Neural cell (in vitro differentiated cells): ENCODE data around the gene PAX2. TPM values are rescaled to one million over a fixed set of nuclear protein-coding genes. Genes with fewer than 3 reads are reported as not detected.

Experiments
- H2AFZ ChIP-seq: fragments of 200-600, 300-800 bp; sonication (generic), shearing (Covaris generic); 2 replicates; pipeline ENCODE4 v1.6.0; 2014; ENCODE audit warnings: low read depth, mild to moderate bottlenecking, antibody characterized with exemption, low read length, moderate library complexity
- H3F3A ChIP-seq: fragments of 200-600 bp; shearing (Covaris generic); 2 replicates; pipeline ENCODE4 v1.6.1; 2016; ENCODE audit warnings: mild to moderate bottlenecking, moderate library complexity, mixed read lengths, antibody characterized with exemption, low read length; ENCODE audit not compliant: insufficient read depth, poor library complexity, severe bottlenecking
- H3K27ac ChIP-seq: fragments of 200-600, 300-800 bp; sonication (generic), shearing (Covaris generic); 2 replicates; pipeline ENCODE4 v1.5.1; 2014; ENCODE audit warnings: mild to moderate bottlenecking, low read length, moderate library complexity
- H3K27me3 ChIP-seq: fragments of 300-800, 200-600 bp; sonication (generic), shearing (Covaris generic); 2 replicates; pipeline ENCODE4 v1.6.0; 2014; ENCODE audit warnings: mild to moderate bottlenecking, low read depth, low read length, moderate library complexity; ENCODE audit not compliant: insufficient read depth
- H3K36me3 ChIP-seq: fragments of 300-800, 200-600 bp; sonication (generic), shearing (Covaris generic); 2 replicates; pipeline ENCODE4 v1.5.1; 2014; ENCODE audit warnings: mild to moderate bottlenecking, antibody characterized with exemption, low read length, moderate library complexity; ENCODE audit not compliant: insufficient read depth
- H3K4me2 ChIP-seq: fragments of 300-800, 200-600 bp; sonication (generic), shearing (Covaris generic); 2 replicates; pipeline ENCODE4 v1.6.0; 2014; ENCODE audit warnings: mild to moderate bottlenecking, low read length
- H3K4me3 ChIP-seq: fragments of 300-800, 200-600 bp; sonication (generic), shearing (Covaris generic); 2 replicates; pipeline ENCODE4 v1.5.1; 2014; ENCODE audit warnings: mild to moderate bottlenecking, low read length, moderate library complexity
- H3K79me2 ChIP-seq: fragments of 200-600 bp; shearing (Covaris generic); replicated peaks from 2 replicates; pipeline ENCODE4 v1.6.0; 2014; ENCODE audit warnings: mild to moderate bottlenecking, low read length, moderate library complexity; ENCODE audit not compliant: insufficient read depth
- H3K9ac ChIP-seq: fragments of 300-800, 200-600 bp; sonication (generic), shearing (Covaris generic); 2 replicates; pipeline ENCODE4 v1.6.1; 2016; ENCODE audit warnings: mild to moderate bottlenecking, low read length, mixed read lengths
- H3K9me2 ChIP-seq: fragments of 200-600 bp; shearing (Covaris generic); 2 replicates; pipeline ENCODE4 v1.6.1; 2016; ENCODE audit warnings: mild to moderate bottlenecking, low read length, mixed read lengths; ENCODE audit not compliant: insufficient read depth
- H3K9me3 ChIP-seq: fragments of 200-600, 300-800 bp; sonication (generic), shearing (Covaris generic); 2 replicates; pipeline ENCODE4 v1.6.1; 2016; ENCODE audit warnings: mild to moderate bottlenecking, mixed run types, low read length, moderate library complexity, mixed read lengths
- H4K20me1 ChIP-seq: fragments of 200-600 bp; shearing (Covaris generic); 2 replicates; pipeline ENCODE4 v1.6.1; 2016; ENCODE audit warnings: mild to moderate bottlenecking, mixed run types; ENCODE audit not compliant: insufficient read depth
- EP300 ChIP-seq: fragments of 450-650 bp; conservative IDR thresholded peaks from 2 replicates; pipeline ENCODE4 v1.6.1; 2014; ENCODE audit warnings: antibody characterized with exemption, mild to moderate bottlenecking, moderate library complexity; ENCODE audit not compliant: poor library complexity, severe bottlenecking
- EZH2 ChIP-seq: fragments of 200-600, 300-800 bp; shearing (Covaris generic), sonication (generic); IDR thresholded peaks from 2 replicates; pipeline ENCODE4 v1.6.1; 2014; ENCODE audit warnings: antibody characterized with exemption, low read length, borderline replicate concordance, mild to moderate bottlenecking; ENCODE audit not compliant: insufficient read depth, poor library complexity, severe bottlenecking
- MXI1 ChIP-seq: fragments of 450-650 bp; conservative IDR thresholded peaks from 2 replicates; pipeline ENCODE4 v1.6.1; 2014; ENCODE audit warnings: antibody characterized with exemption, mild to moderate bottlenecking; ENCODE audit not compliant: poor library complexity, severe bottlenecking
- POLR2AphosphoS5 ChIP-seq: IDR thresholded peaks from 2 replicates; pipeline ENCODE4 v1.6.1; 2012
- RAD21 ChIP-seq: fragments of 450-650 bp; conservative IDR thresholded peaks from 2 replicates; pipeline ENCODE4 v1.6.1; 2014; ENCODE audit warnings: antibody characterized with exemption, mild to moderate bottlenecking, moderate library complexity
- SMC3 ChIP-seq: fragments of 450-650 bp; conservative IDR thresholded peaks from 2 replicates; pipeline ENCODE4 v1.6.1; 2014; ENCODE audit warnings: antibody characterized with exemption, mild to moderate bottlenecking, moderate library complexity; ENCODE audit not compliant: poor library complexity
- TAF1 ChIP-seq: IDR thresholded peaks from 2 replicates; pipeline ENCODE4 v1.6.1; 2012; ENCODE audit warnings: low read depth
- polyA plus RNA-seq: library from polyadenylated mRNA; depleted of rRNA; stranded (reverse); fragments of >200 nt; gene quantifications from 2 replicates; pipeline ENCODE4 v1.2.3, GENCODE V29; 2014
- TF ChIP-seq, protein P1 (sequence below): IDR thresholded peaks from 2 replicates; pipeline ENCODE4 v1.6.1; 2012; ENCODE audit warnings: borderline replicate concordance
- TF ChIP-seq, protein P2 (sequence below): fragments of 450-650 bp; IDR thresholded peaks from 2 replicates; pipeline ENCODE4 v1.5.1; 2014; ENCODE audit warnings: antibody characterized with exemption, mild to moderate bottlenecking, moderate library complexity; ENCODE audit not compliant: poor library complexity, severe bottlenecking

PAX2 gene
- polyA plus RNA-seq, 1 donor from 2014 or later, result not detected

DNA sequence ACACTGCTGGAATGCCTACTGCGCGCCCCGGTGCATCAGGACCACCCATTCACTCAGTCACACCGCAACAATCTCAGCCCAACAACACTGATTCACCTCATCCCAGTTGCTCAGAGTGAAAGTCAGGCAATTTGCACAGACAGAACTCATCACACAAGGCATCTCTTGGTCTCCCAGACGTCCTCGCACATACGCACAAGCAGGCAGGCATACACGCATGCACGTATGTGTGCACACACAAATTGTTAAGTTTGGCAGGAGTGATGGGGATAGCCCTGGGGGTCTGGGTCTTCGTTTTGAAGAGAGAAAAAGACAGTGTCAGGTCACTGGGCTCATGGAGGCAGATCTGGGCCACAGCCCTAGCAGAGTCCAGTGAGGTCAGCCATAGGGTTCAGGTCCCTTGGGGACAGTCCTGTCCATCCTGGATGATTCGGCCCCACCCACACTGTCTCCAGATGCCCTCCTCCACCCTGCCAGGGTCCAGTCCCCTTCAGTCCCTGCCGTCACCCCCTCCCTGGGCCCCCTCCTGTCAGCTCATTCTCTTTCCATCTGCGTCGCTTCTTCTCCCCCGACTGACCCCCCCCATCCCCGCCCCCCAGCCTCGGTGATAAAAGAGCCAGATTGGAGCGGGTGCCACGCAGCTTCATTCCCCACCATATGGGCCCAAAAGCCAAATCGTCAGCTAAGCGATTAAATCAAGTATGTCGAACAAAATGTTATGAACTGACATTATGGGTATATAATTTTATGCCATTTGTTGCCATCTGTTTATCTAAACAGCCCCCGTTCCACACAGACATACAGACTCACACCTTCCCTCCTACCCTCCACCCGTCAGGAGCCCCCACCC, 118.9 kb downstream of the PAX2 start:
- Histone ChIP-seq H3K9ac (no peak overlapping the region), H3K27ac (no peak overlapping the region), H3K9me3 (no peaks in the 10 kb centered on the region), H3K4me3 (no peak overlapping the region), H3K9me2 (no peaks in the 10 kb centered on the region), H3K79me2 (no peaks in the 10 kb centered on the region), H3K27me3 (peaks cover 75% of the 10 kb centered on the region), H3K36me3 (no peaks in the 10 kb centered on the region), H4K20me1 (no peaks in the 10 kb centered on the region), H3K4me2 (no peak overlapping the region), H2AFZ (no peak overlapping the region), H3F3A (no peaks in the 10 kb centered on the region)
- TF ChIP-seq, protein P1, sequence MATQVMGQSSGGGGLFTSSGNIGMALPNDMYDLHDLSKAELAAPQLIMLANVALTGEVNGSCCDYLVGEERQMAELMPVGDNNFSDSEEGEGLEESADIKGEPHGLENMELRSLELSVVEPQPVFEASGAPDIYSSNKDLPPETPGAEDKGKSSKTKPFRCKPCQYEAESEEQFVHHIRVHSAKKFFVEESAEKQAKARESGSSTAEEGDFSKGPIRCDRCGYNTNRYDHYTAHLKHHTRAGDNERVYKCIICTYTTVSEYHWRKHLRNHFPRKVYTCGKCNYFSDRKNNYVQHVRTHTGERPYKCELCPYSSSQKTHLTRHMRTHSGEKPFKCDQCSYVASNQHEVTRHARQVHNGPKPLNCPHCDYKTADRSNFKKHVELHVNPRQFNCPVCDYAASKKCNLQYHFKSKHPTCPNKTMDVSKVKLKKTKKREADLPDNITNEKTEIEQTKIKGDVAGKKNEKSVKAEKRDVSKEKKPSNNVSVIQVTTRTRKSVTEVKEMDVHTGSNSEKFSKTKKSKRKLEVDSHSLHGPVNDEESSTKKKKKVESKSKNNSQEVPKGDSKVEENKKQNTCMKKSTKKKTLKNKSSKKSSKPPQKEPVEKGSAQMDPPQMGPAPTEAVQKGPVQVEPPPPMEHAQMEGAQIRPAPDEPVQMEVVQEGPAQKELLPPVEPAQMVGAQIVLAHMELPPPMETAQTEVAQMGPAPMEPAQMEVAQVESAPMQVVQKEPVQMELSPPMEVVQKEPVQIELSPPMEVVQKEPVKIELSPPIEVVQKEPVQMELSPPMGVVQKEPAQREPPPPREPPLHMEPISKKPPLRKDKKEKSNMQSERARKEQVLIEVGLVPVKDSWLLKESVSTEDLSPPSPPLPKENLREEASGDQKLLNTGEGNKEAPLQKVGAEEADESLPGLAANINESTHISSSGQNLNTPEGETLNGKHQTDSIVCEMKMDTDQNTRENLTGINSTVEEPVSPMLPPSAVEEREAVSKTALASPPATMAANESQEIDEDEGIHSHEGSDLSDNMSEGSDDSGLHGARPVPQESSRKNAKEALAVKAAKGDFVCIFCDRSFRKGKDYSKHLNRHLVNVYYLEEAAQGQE, result no peak
- TF ChIP-seq MXI1, result no peak
- TF ChIP-seq POLR2AphosphoS5, result no peak
- no peak for TF ChIP-seq EZH2

DNA sequence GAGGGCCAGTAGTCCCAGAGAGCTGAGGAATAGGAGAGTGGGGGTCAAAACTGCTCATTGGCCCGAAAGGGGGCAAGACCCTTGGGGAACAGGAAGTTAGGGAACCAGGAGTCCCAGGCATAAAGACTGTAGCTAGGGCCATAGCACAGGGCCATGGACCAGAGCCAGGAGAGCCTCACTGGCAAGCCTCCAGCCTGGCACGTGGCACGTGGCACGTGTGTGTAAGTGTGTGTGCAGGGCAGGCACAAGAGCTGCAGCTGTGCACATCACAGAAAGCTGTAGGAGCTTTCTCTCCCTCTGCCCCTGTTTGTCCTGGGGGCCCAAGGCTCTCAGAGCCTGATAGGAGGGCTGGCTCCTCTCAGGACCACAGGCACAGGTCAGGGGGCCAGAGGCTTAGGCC, 119.6 kb downstream of the PAX2 start:
- no peaks in the 10 kb centered on the region for H3K9me3 ChIP-seq
- H3K4me2 ChIP-seq, result no peak overlapping the region
- no peaks in the 10 kb centered on the region for H3K36me3 ChIP-seq
- H3K27me3 ChIP-seq, result peaks cover 71% of the 10 kb centered on the region
- H3K4me3 ChIP-seq, result no peak overlapping the region
- no peaks in the 10 kb centered on the region for H3K79me2 ChIP-seq
- H4K20me1 ChIP-seq, result no peaks in the 10 kb centered on the region
- no peak overlapping the region for H3K9ac ChIP-seq
- H2AFZ ChIP-seq, result no peak overlapping the region
- no peak overlapping the region for H3K27ac ChIP-seq
- H3F3A ChIP-seq, result no peaks in the 10 kb centered on the region
- H3K9me2 ChIP-seq, result no peaks in the 10 kb centered on the region
- no peak for TF ChIP-seq EZH2
- no peak for TF ChIP-seq TAF1

DNA sequence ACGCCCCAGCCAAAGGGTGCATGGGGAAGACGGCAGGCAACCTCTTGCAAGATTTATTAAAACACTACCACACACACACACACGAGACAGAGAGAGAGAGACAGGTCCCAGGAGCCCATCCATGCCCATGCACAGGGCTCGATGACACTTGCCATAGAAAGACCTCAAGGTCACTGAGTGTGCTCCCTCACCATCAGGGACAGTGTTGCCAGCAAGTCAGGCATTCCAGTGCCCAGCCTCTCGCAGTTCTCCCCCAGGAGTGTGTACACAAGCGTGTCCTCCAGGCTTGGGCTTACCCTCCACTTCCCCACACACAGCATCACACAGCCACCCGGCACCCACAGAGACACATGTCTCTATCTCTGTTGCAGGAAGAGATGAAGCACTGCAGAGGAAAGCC, 120.6 kb downstream of the PAX2 start:
- H3K27me3 ChIP-seq, result peaks cover 64% of the 10 kb centered on the region
- H3K9ac ChIP-seq, result no peak overlapping the region
- no peak overlapping the region for H3K4me2 ChIP-seq
- H3K9me3 ChIP-seq, result no peaks in the 10 kb centered on the region
- H3F3A ChIP-seq, result no peaks in the 10 kb centered on the region
- no peaks in the 10 kb centered on the region for H3K36me3 ChIP-seq
- no peak overlapping the region for H3K4me3 ChIP-seq
- H2AFZ ChIP-seq, result no peak overlapping the region
- H3K79me2 ChIP-seq, result no peaks in the 10 kb centered on the region
- no peaks in the 10 kb centered on the region for H3K9me2 ChIP-seq
- TF ChIP-seq, protein P1, result no peak
- TF ChIP-seq POLR2AphosphoS5 (no peak), TAF1 (no peak), SMC3 (no peak), EZH2 (no peak), EP300 (no peak), MXI1 (no peak), RAD21 (no peak)
- TF ChIP-seq, protein P2, sequence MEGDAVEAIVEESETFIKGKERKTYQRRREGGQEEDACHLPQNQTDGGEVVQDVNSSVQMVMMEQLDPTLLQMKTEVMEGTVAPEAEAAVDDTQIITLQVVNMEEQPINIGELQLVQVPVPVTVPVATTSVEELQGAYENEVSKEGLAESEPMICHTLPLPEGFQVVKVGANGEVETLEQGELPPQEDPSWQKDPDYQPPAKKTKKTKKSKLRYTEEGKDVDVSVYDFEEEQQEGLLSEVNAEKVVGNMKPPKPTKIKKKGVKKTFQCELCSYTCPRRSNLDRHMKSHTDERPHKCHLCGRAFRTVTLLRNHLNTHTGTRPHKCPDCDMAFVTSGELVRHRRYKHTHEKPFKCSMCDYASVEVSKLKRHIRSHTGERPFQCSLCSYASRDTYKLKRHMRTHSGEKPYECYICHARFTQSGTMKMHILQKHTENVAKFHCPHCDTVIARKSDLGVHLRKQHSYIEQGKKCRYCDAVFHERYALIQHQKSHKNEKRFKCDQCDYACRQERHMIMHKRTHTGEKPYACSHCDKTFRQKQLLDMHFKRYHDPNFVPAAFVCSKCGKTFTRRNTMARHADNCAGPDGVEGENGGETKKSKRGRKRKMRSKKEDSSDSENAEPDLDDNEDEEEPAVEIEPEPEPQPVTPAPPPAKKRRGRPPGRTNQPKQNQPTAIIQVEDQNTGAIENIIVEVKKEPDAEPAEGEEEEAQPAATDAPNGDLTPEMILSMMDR, result no peak
- H4K20me1 ChIP-seq, result no peaks in the 10 kb centered on the region
- no peak overlapping the region for H3K27ac ChIP-seq
